ENCODE results near the gene ADSS1.
"Not testable (repeated sequence)": the region's sequence is repeated elsewhere in the genome, so short reads cannot be mapped to it uniquely, and the experiment has no call there.

Gene ADSS1

DNA sequence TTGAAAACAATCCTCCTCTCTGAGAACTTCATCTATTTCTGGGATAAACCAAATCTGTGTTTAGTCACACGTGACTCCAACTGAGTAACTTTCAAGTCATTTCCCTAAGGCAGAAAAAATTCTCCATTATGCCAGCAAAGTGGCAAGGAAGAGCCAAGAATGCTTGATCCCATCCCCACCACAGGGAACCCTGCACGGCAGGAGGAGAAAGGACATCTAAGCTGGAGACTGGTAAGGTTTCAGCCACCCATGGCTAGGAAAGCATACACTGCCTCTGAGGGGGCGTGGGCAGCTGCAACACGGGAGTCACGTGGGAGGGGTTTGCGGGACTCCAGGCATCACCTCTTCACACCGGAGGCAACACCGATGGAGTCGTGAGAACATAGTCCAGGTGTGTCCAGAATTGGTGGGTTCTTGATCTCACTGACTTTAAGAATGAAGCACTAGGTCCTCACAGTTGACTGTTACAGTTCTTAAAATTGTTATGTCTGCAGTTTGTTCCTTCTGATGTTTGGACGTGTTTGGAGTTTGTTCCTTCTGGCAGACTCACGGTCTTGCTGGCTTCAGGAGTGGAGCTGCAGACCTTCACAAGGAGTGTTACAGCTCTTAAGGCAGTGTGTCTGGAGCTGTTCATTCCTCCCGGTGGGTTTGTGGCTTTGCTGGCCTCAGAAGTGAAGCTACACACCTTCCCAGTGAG, 26.2 kb downstream of the ADSS1 start:
- DNase-seq (ENCODE audit: low read depth in 2 of 2), result no peak

DNA sequence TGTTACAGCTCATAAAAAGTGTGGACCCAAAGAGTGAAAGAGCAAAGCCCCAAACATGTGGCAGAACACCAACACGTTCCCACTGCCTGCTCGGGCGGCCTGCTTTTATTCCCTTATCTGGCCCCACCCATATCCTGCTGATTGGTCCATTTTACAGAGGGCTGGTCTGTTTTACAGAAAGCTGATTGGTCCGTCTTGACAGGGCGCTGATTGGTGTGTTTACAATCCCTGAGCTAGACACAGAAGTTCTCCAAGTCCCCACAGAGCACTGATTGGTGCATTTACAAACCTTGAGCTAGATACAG, 26.7 kb downstream of the ADSS1 start:
- not testable (repeated sequence) for DNase-seq (ENCODE audit: low read depth in 2 of 2)

DNA sequence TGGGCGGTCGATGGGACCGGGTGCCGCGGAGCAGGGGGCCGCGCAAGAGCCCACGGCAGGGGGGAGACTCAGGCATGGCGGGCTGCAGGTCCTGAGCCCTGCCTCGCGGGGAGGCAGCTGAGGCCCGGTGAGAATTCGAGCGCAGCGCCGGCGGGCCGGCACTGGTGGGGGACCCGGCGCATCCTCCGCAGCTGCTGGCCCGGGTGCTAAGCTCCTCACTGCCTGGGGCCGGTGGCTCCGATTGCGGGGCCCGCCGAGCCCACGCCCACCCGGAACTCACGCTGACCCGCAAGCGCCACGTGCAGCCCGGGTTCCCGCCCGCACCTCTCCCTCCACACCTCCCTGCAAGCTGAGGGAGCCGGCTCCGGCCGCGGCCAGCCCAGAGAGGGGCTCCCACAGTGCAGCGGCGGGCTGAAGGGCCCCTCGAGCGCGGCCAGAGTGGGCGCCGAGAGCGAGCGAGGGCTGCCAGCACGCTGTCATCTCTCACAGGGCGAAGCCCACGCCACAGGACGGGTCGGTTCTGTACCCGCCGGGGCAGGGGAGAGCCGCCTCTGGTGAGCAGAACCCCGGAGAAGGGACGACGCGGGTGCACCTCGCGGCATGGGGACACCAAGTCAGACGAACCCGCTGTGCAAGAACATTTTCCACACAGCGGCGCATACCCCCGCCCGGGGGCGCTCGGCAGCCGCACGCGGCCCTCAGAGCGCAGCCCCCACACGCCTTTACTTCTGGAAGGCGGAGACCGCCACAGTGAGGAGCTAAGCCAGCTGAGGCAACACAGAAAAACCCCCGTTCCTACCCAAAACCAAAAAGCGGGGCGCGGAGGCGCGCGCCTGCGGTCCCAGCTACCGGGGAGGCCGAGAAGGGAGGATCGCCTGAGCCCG, 27.8 kb downstream of the ADSS1 start:
- DNase-seq (ENCODE audit: low read depth in 2 of 2), result no peak

DNA sequence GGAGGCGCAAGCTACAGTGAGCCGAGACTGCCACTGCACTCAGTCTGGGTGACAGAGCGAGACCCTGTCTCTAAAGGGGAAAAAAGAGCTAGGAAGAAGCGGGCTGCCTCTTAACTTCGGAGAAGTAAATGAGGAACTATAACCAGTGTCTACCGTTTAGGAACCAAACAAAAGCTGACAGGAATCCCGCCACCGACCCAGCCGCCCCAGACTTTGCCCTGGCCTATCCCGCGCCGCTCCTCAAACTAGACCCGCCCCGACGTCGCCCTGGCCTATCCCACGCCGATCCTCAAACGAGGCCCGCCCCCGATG, 28.4 kb downstream of the ADSS1 start:
- DNase-seq (ENCODE audit: low read depth in 2 of 2), result no peak

DNA sequence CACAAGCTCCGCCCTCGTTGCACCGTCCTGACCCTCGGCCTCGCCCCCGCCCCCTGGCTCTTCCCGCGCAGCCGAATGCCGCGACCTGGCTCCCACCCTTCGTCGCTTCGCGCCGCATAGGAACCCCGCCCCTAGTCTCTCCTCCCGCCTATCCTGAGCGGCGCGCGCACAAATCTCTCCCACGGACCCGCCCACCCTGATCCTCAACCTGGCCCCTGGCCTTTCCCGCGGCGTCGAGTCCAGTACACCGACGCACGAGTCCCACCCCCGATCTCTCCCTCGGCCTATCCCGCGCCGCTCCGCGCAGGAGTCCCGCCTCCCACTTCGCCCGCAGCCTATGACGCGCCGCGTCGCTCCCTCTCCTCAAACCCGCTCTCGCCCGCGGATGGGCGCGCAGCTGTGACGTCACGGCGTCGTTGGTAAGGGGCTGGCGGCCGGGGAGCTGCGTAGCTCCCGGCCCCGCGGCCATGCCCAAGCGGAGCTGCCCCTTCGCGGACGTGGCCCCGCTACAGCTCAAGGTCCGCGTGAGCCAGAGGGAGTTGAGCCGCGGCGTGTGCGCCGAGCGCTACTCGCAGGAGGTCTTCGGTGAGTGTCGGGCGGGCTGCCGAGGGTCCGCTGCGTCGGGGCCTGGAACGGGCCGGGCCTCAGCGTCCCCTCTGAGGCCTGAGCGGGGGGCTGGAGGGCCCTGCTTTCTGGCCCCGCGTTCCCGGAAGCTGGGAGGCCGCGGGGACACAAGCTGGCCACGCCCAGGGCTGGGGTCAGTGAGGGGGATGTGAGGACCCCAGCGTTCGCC, 28.9 kb downstream of the ADSS1 start, which contains the start of gene SIVA1:
Gene SIVA1, plus strand, starts transcription at position 413 of the 793 bp plus-strand sequence. Its CDS starts 55 bp downstream, at position 468.
- DNase-seq (ENCODE audit: low read depth in 2 of 2), result peak; percentile 99

DNA sequence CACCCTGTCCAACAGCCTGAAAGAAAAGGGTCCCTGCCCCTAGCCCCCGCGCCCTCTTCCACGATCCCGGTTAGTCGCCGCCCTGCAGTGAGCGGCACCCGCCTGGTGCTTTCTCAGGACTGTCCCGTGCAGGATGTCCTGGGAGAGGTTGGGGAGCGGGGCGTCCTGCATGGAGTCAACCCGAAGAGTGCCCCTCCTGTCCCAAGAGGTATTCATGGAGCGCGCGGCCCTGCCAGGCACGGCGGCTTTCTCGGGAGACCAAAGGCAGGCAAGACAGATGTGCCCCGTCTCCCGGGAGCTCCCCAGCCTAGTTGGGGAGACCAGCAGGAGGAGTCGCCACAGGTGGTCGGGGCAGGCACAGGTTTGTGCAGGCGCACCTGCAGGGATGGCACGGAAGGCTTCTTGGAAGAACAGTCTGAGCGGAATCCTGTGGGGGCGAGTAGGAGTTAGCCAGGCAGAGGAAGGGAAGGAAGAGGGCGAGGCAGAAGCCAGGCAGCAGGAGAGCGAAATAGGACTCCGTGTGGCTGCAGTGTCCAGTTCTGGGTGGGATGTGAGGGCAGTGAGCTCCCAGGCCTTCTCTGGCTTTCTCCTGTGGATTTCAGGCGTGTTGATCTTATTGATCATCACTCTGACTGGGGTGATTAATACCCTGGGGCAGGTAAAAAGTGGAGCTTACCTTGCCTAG, 29.6 kb downstream of the ADSS1 start:
- no peak for DNase-seq (ENCODE audit: low read depth in 2 of 2)

DNA sequence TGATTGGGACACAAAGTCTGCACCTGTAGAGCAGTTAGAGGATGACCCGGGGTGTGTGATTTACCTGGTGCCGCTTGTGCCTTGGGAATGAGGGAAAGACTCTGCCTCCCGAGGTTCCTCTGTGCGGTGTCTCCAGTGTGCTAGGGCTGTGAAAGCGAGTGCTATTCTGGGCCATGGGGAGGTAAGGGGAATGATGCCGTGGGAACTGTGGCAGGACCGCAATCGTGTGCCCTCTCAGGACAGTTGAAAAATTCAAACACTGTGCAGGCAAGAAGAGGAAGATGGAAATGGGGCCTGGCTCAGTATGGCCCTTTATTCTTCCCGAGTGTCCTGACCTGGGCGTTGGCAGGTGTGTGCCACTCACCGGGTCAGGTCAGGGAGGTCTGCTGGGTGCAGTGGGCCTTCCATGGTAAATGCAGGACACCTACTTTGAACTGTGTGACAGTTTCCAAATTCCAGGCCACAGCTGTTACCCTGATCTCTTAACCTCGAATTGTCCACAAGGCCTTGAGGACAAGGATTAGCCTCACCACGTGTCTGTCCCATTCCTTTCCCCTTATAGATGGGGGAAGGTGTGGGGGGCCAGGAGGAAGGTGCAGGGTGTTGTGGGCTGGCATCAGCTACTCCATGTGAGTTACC, 30.3 kb downstream of the ADSS1 start:
- DNase-seq (ENCODE audit: low read depth in 2 of 2), result no peak

DNA sequence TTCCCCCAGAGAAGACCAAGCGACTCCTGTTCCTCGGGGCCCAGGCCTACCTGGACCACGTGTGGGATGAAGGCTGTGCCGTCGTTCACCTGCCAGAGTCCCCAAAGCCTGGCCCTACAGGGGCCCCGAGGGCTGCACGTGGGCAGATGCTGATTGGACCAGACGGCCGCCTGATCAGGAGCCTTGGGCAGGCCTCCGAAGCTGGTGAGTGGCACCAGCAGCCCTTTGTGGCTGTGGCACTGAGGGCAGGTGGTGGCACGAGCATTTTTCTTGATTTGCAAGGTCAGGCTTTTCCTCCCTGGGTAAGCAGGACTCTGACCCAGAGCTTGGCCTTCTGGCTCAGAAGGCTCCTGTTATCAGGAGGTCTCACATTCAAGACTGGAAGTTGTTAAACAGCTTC, 31.6 kb downstream of the ADSS1 start:
- DNase-seq (ENCODE audit: low read depth in 2 of 2), result no peak

DNA sequence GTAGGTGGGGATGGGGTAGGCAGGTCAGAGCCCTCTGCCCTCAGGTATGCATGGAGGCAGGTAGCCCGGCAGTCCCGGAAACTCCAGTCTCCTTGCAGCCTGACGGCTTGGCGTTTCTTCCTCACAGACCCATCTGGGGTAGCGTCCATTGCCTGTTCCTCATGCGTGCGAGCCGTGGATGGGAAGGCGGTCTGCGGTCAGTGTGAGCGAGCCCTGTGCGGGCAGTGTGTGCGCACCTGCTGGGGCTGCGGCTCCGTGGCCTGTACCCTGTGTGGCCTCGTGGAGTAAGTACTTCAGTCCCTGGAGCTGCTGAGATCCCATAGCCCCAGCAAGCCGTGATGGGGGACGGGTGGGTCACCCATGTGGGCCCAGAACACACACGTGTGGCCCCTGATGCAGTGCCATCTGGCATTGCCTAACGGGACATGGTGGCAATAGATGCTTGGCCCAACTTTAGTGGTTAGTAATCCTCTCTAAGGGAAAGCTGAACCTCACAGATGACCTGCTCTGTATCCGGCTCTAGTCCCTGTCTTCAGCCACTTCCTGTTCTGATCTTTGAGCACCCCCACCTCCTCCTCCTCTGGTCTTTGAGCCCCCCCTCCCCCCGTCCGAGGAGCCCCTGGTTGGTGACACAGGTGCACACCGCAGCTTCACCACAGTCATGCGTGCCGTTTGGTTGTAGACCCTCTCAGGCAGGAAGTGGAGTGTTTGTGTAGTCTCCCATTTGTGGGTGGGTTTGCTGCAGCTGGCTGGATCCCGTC, 32.6 kb downstream of the ADSS1 start:
- no peak for DNase-seq (ENCODE audit: low read depth in 2 of 2)

DNA sequence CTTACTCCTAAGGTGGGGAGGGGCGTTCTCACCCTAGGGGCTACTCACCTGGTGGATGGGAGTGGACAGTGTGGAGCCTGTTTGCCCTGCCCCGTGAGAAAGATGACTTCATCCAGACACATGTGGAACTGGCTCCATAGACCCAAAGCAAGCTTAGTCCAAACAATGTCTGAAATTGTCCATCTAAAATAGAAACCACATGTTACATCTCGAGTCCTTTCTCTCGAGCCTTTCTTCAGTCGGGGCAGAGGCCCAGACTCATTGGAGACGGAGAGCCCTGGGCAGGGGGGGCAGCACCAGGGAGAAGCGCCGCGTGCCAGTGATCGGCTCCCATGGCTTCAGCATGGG, 33.2 kb downstream of the ADSS1 start:
- no peak for DNase-seq (ENCODE audit: low read depth in 2 of 2)

DNA sequence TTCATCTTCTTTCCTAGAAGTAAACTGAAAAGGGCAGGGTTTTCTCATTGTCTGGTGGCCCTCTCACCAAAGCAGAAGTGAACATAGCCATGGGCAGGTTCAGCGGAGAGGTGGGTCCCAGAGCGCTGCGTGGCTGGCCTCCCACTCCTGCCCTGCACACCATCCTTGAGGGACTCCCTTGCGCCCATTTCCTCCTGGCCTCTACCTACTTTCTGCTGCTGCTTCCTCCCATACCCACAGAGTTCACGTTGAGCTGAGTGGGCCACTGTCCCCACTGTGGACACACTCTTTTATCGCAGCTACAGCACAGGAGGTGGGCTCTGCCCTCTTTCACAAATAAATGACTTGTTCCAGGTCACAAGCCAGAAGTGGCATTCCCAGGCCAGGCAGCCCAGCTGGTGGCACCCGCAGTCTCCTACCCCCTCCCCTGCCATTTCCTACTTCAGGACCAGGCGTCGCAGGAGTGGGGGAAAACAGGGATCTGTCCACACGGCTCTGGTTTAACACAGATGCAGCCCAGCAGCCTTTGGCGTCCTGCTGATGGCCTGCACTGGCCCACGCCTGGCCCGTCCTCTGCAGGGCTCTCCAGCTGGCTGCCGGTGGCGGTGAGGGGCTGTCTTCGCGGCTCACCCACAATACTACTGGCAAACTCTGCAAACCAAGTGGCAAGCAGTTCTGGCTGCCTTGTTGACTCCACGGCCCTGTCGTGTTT, 33.8 kb downstream of the ADSS1 start:
- DNase-seq (ENCODE audit: low read depth in 2 of 2), result no peak

DNA sequence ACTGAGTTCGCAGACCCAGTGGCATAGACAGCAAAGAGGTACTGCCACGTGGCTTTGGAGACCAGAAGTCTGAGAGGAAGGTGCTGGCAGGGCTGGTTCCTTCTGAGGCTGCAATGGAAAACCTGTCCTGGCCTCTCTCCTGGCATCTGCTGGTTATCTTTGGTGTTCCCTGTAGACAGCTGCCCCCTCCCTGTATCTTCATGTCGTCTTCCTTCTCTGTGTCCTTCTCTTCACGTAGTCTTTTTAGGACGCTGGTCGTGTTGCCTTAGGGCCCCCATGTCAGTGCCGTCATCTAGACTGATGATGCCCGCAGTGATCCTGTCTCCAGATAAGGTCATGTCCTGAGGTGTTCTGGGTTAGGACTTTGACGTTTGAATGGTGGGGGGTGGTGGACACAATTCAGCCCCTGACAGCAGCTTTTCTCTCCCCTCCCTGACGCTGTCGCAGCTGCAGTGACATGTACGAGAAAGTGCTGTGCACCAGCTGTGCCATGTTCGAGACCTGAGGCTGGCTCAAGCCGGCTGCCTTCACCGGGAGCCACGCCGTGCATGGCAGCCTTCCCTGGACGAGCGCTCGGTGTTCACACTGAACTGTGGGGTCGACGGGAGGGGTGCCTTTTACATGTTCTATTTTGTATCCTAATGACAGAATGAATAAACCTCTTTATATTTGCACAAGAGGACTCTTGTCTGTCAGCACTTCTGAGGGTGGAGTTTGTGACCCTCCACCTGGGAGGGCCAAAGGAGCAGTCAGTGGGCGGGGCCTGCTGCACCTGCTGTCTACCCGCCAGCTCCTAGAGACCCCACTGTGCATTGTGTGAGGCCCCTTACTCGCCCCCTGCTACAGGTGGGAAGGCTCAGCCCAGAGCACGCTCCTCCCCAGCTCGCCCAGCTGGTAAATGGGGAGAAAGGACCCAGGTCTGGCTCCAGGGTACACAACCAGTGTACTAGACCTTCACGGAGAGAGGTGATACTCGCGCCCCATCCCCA, 35.2 kb downstream of the ADSS1 start:
- DNase-seq (ENCODE audit: low read depth in 2 of 2), result no peak

DNA sequence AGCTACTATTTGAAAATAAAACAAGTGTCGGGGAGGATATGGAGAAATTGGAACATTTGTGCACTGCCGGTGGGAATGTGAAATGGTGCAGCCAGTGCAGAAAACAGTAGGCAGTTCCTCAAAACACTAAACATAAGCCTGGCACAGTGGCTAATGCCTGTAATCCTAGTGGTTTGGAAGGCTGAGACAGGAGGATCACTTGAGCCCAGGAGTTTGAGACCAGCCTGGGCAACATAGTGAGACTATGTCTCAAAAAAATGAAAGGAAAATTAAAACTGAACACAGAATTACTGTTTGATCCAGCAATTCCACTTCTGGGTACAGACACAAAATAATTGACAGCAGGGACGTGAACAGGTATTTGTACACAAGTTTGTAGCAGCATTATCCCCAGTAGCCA, 41.5 kb downstream of the ADSS1 start:
- DNase-seq (ENCODE audit: low read depth in 2 of 2), result no peak

DNA sequence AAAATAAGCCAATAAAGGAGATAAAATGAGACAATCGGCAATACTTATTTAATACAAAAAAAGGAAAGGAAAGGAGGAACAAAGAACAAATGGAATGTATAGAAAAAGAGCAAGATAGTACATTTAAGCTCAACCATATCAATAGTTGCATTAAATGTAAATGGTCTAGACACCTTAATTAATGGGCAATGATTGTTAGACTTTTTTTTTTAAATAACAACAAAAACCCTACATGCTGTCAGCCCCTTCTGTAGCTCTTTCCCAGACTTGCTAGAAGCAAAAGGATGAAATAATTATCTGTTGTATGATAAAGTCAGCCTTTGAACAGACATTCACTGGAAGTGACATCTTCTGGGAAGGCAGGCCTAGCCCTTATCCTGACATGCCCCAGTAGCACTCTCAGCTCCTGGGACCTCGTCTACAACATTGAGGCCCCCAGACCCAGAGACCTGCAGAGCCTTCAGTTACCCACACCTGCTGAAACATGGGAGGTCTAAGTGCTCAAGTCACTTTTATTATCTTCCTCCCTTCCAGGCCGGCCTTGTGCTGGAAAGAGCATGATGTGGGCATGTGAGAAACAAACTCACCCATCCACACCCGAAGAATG, 42.3 kb downstream of the ADSS1 start:
- DNase-seq (ENCODE audit: low read depth in 2 of 2), result no peak

DNA sequence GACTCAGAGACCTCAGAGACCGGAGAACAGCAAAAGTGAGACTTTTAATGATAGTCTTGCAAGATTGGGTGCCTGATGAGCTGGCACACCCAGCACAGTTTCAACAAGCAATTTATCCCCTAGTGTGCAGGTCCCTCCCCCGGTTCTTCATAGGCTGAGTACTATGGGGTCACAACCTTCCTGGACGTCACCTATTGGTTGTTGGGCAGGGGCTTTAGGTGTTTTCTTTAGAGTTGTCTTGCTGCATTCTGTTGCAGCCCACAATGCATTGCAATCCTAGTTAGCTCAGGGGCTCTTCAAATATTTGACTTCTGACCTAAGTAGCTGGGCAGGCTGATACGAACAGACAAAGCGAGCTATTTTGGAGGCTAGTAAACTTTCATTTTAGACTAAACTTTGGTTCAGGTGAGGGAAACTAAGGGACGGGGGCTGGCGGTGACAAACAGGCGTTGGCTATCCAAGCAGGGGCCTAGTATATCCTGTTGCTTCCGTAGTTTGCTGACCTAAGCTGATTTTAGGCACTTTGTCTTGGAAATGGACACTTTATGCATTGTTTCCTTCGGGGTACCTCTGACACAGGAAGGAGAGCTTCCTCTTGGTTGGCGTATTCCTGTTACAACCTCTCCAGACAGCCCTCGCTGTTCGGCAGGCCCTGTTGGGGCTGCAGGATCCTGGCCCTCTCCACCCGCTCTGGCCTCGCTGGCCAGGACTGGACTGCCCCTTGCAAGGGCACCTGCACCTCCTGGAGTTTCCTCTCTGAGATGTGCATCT, 43.0 kb downstream of the ADSS1 start:
- no peak for DNase-seq (ENCODE audit: low read depth in 2 of 2)

DNA sequence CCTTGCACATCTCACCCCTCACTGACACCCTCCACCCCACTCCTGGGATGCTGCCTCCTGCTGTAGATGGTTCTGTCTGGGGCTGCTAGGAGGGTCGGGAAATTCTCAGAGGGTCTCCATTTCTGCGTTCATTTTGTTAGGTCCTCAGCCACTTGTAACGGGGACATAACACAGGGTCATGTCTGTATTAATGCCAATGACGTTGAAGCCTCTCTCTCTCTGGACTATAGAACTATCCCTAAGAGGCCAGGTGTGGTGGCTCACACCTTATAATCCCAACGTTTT, 43.5 kb downstream of the ADSS1 start:
- no peak for DNase-seq (ENCODE audit: low read depth in 2 of 2)

DNA sequence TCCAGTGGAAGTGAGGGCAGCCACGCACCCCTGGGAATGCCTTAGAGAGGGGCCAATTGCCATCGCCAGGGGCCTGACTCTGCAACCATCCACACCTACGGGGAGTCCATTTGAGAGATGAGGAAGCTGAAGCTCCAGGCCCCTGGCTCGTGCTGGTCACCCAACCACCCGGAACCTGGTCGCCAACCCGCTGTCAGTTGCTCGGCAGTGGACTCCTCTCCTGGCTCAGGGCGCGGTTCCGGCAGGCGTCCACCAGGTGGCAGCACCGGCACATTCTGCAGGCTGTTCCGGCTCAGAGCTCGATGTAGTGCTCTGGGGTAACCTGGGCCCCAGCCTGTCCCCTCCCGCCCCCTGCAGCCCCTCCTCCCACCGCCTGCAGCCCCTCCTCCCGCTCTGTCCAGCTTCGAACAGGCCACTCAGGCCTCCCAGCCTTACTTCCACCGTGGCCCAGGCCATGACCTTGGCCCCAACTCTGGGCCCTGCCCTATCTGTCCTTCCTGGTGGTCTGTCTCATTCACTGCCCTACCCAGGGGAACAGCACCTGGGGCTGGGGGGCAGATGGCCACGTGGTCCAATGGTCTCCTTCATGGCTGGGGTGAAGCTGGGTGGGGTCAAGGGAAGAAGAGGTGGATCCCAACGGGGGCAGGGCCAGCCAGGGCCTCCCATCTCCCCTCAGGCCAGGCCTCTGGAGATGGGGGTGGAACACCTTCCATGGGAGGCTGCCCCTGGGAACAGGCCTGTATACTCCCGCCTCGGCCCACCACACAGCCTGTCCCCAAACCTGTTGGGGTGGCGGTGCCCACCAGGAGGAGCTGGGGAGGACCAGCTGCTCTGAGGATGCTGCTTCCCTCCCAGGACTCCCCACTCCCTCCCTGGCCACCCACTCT, 44.7 kb downstream of the ADSS1 start:
- DNase-seq (ENCODE audit: low read depth in 2 of 2), result peak; percentile 78 to 86

Data from activated CD8-positive, alpha-beta memory T cell treated with anti-CD3 and anti-CD28 coated beads for 4 hours (primary cell).